Measurements from ENCODE around the gene POT1. TPM values are rescaled to one million over a fixed set of nuclear protein-coding genes. Genes with fewer than 3 reads are reported as not detected.

POT1 gene
- total RNA-seq, 1 experiment from 2014 or later = 21.6 TPM

GRCh38 chr7:124784879-124785818 lies 144.5 kb downstream of the POT1 start:
- BruUV-seq (replicated peaks) = no TSS peak

GRCh38 chr7:124783271-124783670 lies 146.4 kb downstream of the POT1 start:
- no peaks in the 10 kb centered on the region for H3K4me1 ChIP-seq
- Mint-ChIP-seq H3K27me3 (ENCODE audit: insufficient read depth, unreplicated experiment) (peaks cover 5% of the 10 kb centered on the region), H3K9me3 (ENCODE audit: unreplicated experiment) (no peaks in the 10 kb centered on the region), H3K4me1 (ENCODE audit: low read depth, unreplicated experiment) (no peaks in the 10 kb centered on the region), H3K36me3 (ENCODE audit: insufficient read depth, unreplicated experiment) (no peaks in the 10 kb centered on the region), H3K4me3 (ENCODE audit: unreplicated experiment) (no peak overlapping the region), H3K27ac (ENCODE audit: unreplicated experiment) (no peak overlapping the region)
- ChIA-PET CTCF (no interaction called here), POLR2A (no interaction called here)
- no peak overlapping the region for H3K4me3 ChIP-seq (ENCODE audit: low read depth, low read length)
- intact Hi-C loops (cut with micrococcal nuclease; ENCODE audit: unreplicated experiment) = no loop called here
- no peaks in the 10 kb centered on the region for H3K36me3 ChIP-seq (ENCODE audit: control insufficient read depth, insufficient read depth, low read length)
- BruUV-seq (replicated peaks) = no TSS peak
- DNase-seq = no peak
- no peaks in the 10 kb centered on the region for H3K27me3 ChIP-seq (replicated peaks; ENCODE audit: control insufficient read depth, insufficient read depth, low read length)
- TF ChIP-seq, protein P1, sequence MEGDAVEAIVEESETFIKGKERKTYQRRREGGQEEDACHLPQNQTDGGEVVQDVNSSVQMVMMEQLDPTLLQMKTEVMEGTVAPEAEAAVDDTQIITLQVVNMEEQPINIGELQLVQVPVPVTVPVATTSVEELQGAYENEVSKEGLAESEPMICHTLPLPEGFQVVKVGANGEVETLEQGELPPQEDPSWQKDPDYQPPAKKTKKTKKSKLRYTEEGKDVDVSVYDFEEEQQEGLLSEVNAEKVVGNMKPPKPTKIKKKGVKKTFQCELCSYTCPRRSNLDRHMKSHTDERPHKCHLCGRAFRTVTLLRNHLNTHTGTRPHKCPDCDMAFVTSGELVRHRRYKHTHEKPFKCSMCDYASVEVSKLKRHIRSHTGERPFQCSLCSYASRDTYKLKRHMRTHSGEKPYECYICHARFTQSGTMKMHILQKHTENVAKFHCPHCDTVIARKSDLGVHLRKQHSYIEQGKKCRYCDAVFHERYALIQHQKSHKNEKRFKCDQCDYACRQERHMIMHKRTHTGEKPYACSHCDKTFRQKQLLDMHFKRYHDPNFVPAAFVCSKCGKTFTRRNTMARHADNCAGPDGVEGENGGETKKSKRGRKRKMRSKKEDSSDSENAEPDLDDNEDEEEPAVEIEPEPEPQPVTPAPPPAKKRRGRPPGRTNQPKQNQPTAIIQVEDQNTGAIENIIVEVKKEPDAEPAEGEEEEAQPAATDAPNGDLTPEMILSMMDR (IDR thresholded peaks at IDR 0.05; ENCODE audit: insufficient read depth in 1 of 2, low read depth in 1 of 2, low read length in 1 of 2, severe bottlenecking in 1 of 2, unreplicated experiment in 1 of 2) = no peak
- no peaks in the 10 kb centered on the region for H3K9me3 ChIP-seq

More at GRCh38 chr7:124784879-124785818, 144.5 kb downstream of the POT1 start:
- Histone ChIP-seq H3K9me3 (no peaks in the 10 kb centered on the region), H3K4me3 (ENCODE audit: low read depth, low read length) (no peak overlapping the region), H3K4me1 (no peaks in the 10 kb centered on the region), H3K36me3 (ENCODE audit: control insufficient read depth, insufficient read depth, low read length) (no peaks in the 10 kb centered on the region), H3K27me3 (replicated peaks; ENCODE audit: control insufficient read depth, insufficient read depth, low read length) (no peaks in the 10 kb centered on the region)
- H3K4me3 Mint-ChIP-seq (ENCODE audit: unreplicated experiment) = no peak overlapping the region
- intact Hi-C loops (cut with micrococcal nuclease; ENCODE audit: unreplicated experiment) = loop anchor here (1.0 to 2.0 kb wide), 3 partner anchors 72 to 632 kb away; no protein-coding TSS in a partner anchor
- no peaks in the 10 kb centered on the region for H3K4me1 Mint-ChIP-seq (ENCODE audit: low read depth, unreplicated experiment)
- no peaks in the 10 kb centered on the region for H3K36me3 Mint-ChIP-seq (ENCODE audit: insufficient read depth, unreplicated experiment)
- H3K27me3 Mint-ChIP-seq (ENCODE audit: insufficient read depth, unreplicated experiment) = peaks cover 10% of the 10 kb centered on the region
- DNase-seq = peak; percentile 50 to 56
- H3K9me3 Mint-ChIP-seq (ENCODE audit: unreplicated experiment) = no peaks in the 10 kb centered on the region
- TF ChIP-seq, protein P1 (IDR thresholded peaks at IDR 0.05; ENCODE audit: insufficient read depth in 1 of 2, low read depth in 1 of 2, low read length in 1 of 2, severe bottlenecking in 1 of 2, unreplicated experiment in 1 of 2) = peak; percentile 74 to 87
- POLR2A ChIA-PET = no interaction called here
- CTCF ChIA-PET = interaction anchor here (0.6 to 1.2 kb wide), 4 partner anchors 39 to 837 kb away, joined by 3 to 4 read pairs (median 3); no protein-coding TSS in a partner anchor
- H3K27ac Mint-ChIP-seq (ENCODE audit: unreplicated experiment) = no peak overlapping the region

DNA sequence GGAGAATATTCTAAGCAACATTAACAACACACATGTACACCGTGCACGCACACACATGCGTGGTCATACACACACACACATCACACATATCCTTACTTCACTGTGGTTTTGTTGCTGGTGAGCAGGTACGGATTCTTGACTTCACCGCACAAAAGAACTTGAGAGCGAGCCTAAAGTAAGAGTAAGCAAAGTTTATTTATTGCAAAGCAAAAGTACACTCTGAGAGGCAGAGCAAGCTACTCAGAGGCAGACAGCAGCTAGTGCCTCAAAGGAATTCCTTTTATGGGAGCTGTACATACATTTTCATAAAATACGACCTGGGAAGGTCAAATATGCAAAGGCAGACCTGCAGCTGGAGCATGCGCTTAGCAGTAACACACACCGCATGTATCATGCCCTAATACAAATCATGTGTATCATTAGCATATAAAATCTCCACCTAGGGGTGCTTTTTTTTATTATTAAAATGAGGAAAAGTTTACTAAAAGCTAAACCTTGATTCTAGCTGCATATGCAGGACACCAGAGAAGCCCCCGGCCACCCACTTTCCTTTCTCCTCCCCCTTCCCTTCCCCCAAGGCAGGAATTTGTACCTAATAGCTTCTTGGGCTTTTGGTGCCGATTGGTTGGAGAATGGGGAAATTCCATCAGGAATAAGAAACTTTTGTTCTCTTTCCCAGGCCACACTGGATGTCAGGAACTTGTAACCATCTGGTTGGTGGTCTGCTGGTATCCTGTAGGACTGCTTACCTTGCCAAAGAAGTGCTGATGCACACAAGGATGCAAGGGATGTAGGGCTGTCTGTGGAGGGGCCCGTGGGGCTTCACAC lies 147.5 kb downstream of the POT1 start:
- Histone ChIP-seq H3K4me1 (no peaks in the 10 kb centered on the region), H3K36me3 (ENCODE audit: control insufficient read depth, insufficient read depth, low read length) (no peaks in the 10 kb centered on the region), H3K27me3 (replicated peaks; ENCODE audit: control insufficient read depth, insufficient read depth, low read length) (no peaks in the 10 kb centered on the region), H3K4me3 (ENCODE audit: low read depth, low read length) (no peak overlapping the region), H3K9me3 (no peaks in the 10 kb centered on the region)
- no peaks in the 10 kb centered on the region for H3K4me1 Mint-ChIP-seq (ENCODE audit: low read depth, unreplicated experiment)
- no peak overlapping the region for H3K4me3 Mint-ChIP-seq (ENCODE audit: unreplicated experiment)
- no peak for DNase-seq
- no peak overlapping the region for H3K27ac Mint-ChIP-seq (ENCODE audit: unreplicated experiment)
- TF ChIP-seq, protein P1 (IDR thresholded peaks at IDR 0.05; ENCODE audit: insufficient read depth in 1 of 2, low read depth in 1 of 2, low read length in 1 of 2, severe bottlenecking in 1 of 2, unreplicated experiment in 1 of 2) = no peak
- CTCF ChIA-PET = no interaction called here
- intact Hi-C loops (cut with micrococcal nuclease; ENCODE audit: unreplicated experiment) = no loop called here
- no TSS peak for BruUV-seq (replicated peaks)
- POLR2A ChIA-PET = no interaction called here
- no peaks in the 10 kb centered on the region for H3K9me3 Mint-ChIP-seq (ENCODE audit: unreplicated experiment)
- peaks cover 5% of the 10 kb centered on the region for H3K27me3 Mint-ChIP-seq (ENCODE audit: insufficient read depth, unreplicated experiment)
- H3K36me3 Mint-ChIP-seq (ENCODE audit: insufficient read depth, unreplicated experiment) = no peaks in the 10 kb centered on the region

Measured in Caco-2 (cell line).